GM23338 (cell line): ENCODE measurements around the gene LMO7. TPM values are rescaled to one million over a fixed set of nuclear protein-coding genes. Genes with fewer than 3 reads are reported as not detected.

ENCODE experiments used
- ATAC-seq: fragments of 200-7000 bp; cut with Tn5 transposase; 3 replicates; pipeline ENCODE4 v1.9.1; 2020
- DNase-seq: peaks from one replicate; pipeline ENCODE4 v3.0.0-alpha.2; 2015; ENCODE audit warnings: low spot score
- H2AFZ ChIP-seq: fragments of 200-600 bp; sonication (generic); 2 replicates; pipeline ENCODE4 v1.8.0; 2016; ENCODE audit warnings: antibody characterized with exemption, mild to moderate bottlenecking, moderate library complexity
- H3F3A ChIP-seq: fragments of 200-600 bp; sonication (generic); replicated peaks from 2 replicates; pipeline ENCODE4 v1.8.0; 2017; ENCODE audit warnings: antibody characterized with exemption, mixed run types, low read depth
- H3K27ac ChIP-seq: fragments of 200-600 bp; sonication (generic); 2 replicates; pipeline ENCODE4 v1.6.1; 2016; ENCODE audit warnings: low read depth
- H3K27me3 ChIP-seq: fragments of 200-600 bp; sonication (generic); 2 replicates; pipeline ENCODE4 v1.8.0; 2016; ENCODE audit warnings: mild to moderate bottlenecking, mixed run types, moderate library complexity; ENCODE audit not compliant: insufficient read depth
- H3K36me3 ChIP-seq: fragments of 200-600 bp; sonication (generic); 2 replicates; pipeline ENCODE4 v1.8.0; 2016; ENCODE audit warnings: mild to moderate bottlenecking; ENCODE audit not compliant: insufficient read depth
- H3K4me1 ChIP-seq: fragments of 200-600 bp; sonication (generic); 2 replicates; pipeline ENCODE4 v1.8.0; 2016; ENCODE audit warnings: mild to moderate bottlenecking, moderate library complexity; ENCODE audit not compliant: insufficient read depth
- H3K4me2 ChIP-seq: fragments of 200-600 bp; sonication (generic); 2 replicates; pipeline ENCODE4 v1.7.1; 2017; ENCODE audit warnings: mixed run types
- H3K4me3 ChIP-seq: fragments of 200-600 bp; sonication (generic); 2 replicates; pipeline ENCODE4 v1.6.1; 2016; ENCODE audit warnings: mixed run types
- H3K79me2 ChIP-seq: fragments of 200-600 bp; sonication (generic); replicated peaks from 2 replicates; pipeline ENCODE4 v1.8.0; 2017; ENCODE audit warnings: mild to moderate bottlenecking; ENCODE audit not compliant: insufficient read depth
- H3K9me2 ChIP-seq: fragments of 200-600 bp; sonication (generic); 2 replicates; pipeline ENCODE4 v1.8.0; 2017; ENCODE audit not compliant: insufficient read depth
- H4K20me1 ChIP-seq: fragments of 200-600 bp; sonication (generic); replicated peaks from 2 replicates; pipeline ENCODE4 v1.8.0; 2017; ENCODE audit warnings: mild to moderate bottlenecking; ENCODE audit not compliant: insufficient read depth
- H3K27ac Mint-ChIP-seq: 2 replicates; pipeline ENCODE4 v1.8.0; 2020; ENCODE audit warnings: inconsistent platforms, mild to moderate bottlenecking, moderate library complexity, mixed read lengths
- H3K27me3 Mint-ChIP-seq: 3 replicates; pipeline ENCODE4 v1.8.0; 2022; ENCODE audit warnings: low read depth, mild to moderate bottlenecking, moderate library complexity, mixed read lengths, inconsistent platforms; ENCODE audit not compliant: insufficient read depth, poor library complexity
- H3K36me3 Mint-ChIP-seq: 3 replicates; pipeline ENCODE4 v1.8.0; 2021; ENCODE audit warnings: low read depth, mild to moderate bottlenecking, inconsistent platforms, moderate library complexity, mixed read lengths
- H3K4me1 Mint-ChIP-seq: 3 replicates; pipeline ENCODE4 v1.8.0; 2020; ENCODE audit warnings: mild to moderate bottlenecking, inconsistent platforms, mixed read lengths
- H3K4me3 Mint-ChIP-seq: 3 replicates; pipeline ENCODE4 v1.8.0; 2021; ENCODE audit warnings: moderate library complexity, mild to moderate bottlenecking, inconsistent platforms, mixed read lengths
- H3K9me3 Mint-ChIP-seq: 3 replicates; pipeline ENCODE4 v1.8.0; 2020; ENCODE audit warnings: moderate library complexity, mild to moderate bottlenecking, inconsistent platforms, mixed read lengths
- CREB1 ChIP-seq: fragments of 250-450 bp; sonication (Bioruptor Pico); IDR thresholded peaks from 2 replicates; pipeline ENCODE4 v1.5.0; 2020; ENCODE audit warnings: low read depth, mild to moderate bottlenecking, moderate library complexity
- CTCF ChIP-seq, 2 experiments: fragments of 200-600 bp in 1 of 2; sonication (generic) in 1 of 2; conservative IDR thresholded peaks; 2 replicates each; pipeline versions ENCODE4 v1.5.1 to v1.6.1; 2016 to 2017; ENCODE audit warnings: antibody characterized with exemption in 2 of 2, low read depth in 2 of 2, mild to moderate bottlenecking in 2 of 2, moderate library complexity in 1 of 2
- EZH2 ChIP-seq: fragments of 200-600 bp; sonication (generic); IDR thresholded peaks from one replicate; pipeline ENCODE4 v1.8.0; 2017; ENCODE audit warnings: antibody characterized with exemption, mild to moderate bottlenecking, low read depth; ENCODE audit not compliant: unreplicated experiment
- JUNB ChIP-seq: IDR thresholded peaks from one replicate; pipeline ENCODE4 v1.6.1; 2016; ENCODE audit warnings: antibody characterized with exemption; ENCODE audit not compliant: unreplicated experiment
- NANOG ChIP-seq: IDR thresholded peaks from 2 replicates; pipeline ENCODE4 v1.6.1; 2016; ENCODE audit warnings: antibody characterized with exemption, borderline replicate concordance
- REST ChIP-seq: IDR thresholded peaks from one replicate; pipeline ENCODE4 v1.6.1; 2018; ENCODE audit warnings: antibody characterized with exemption; ENCODE audit not compliant: unreplicated experiment
- STAT1 ChIP-seq: IDR thresholded peaks from one replicate; pipeline ENCODE4 v1.6.1; 2016; ENCODE audit warnings: antibody characterized with exemption; ENCODE audit not compliant: unreplicated experiment
- ZNF114 ChIP-seq: fragments of 250-450 bp; sonication (Bioruptor Pico); IDR thresholded peaks from 2 replicates; pipeline ENCODE4 v1.5.0; 2020; ENCODE audit warnings: mild to moderate bottlenecking, moderate library complexity
- ZNF331 ChIP-seq: fragments of 250-450 bp; sonication (Bioruptor Pico); IDR thresholded peaks from 2 replicates; pipeline ENCODE4 v1.5.0; 2020; ENCODE audit warnings: low read depth, mild to moderate bottlenecking, moderate library complexity
- ZNF462 ChIP-seq: fragments of 250-450 bp; sonication (Bioruptor Pico); IDR thresholded peaks from 2 replicates; pipeline ENCODE4 v1.5.0; 2020; ENCODE audit warnings: mild to moderate bottlenecking, moderate library complexity
- polyA plus RNA-seq: library from polyadenylated mRNA; unstranded; fragments of >200 nt; fragmentation: Nextera tagmentation; extraction: Ambion mirVana; gene quantifications from 2 replicates; pipeline ENCODE4 v1.2.1, GENCODE V29; 2016
- total RNA-seq: library from RNA; depleted of rRNA; stranded (reverse); fragments of >200 nt; shearing (Covaris generic); gene quantifications from 2 replicates; pipeline ENCODE4 v1.2.3, GENCODE V29; 2014

Gene LMO7
- total and polyA plus RNA-seq, 2 experiments from 2014 or later = 22.3 to 26.9 TPM

GRCh38 chr13:75751350-75751749, 115.2 kb downstream of the LMO7 start:
- H3K4me3 Mint-ChIP-seq = no peak overlapping the region
- Histone ChIP-seq H3K79me2 (no peaks in the 10 kb centered on the region), H3K27me3 (no peaks in the 10 kb centered on the region), H3K36me3 (no peaks in the 10 kb centered on the region), H2AFZ (no peak overlapping the region), H3K27ac (no peak overlapping the region), H4K20me1 (no peaks in the 10 kb centered on the region), H3K4me2 (no peak overlapping the region), H3F3A (no peaks in the 10 kb centered on the region), H3K4me3 (no peak overlapping the region), H3K4me1 (no peaks in the 10 kb centered on the region), H3K9me2 (no peaks in the 10 kb centered on the region)
- peaks cover 10% of the 10 kb centered on the region for H3K9me3 Mint-ChIP-seq
- ATAC-seq (no peak), DNase-seq (no peak)
- peaks cover 2% of the 10 kb centered on the region; the same call in 1 of the 3 replicates for H3K4me1 Mint-ChIP-seq
- H3K36me3 Mint-ChIP-seq = peaks cover 18% of the 10 kb centered on the region; the same call in 2 of the 3 replicates
- H3K27ac Mint-ChIP-seq = no peak overlapping the region
- peaks cover 2% of the 10 kb centered on the region for H3K27me3 Mint-ChIP-seq
- TF ChIP-seq CREB1 (CRISPR knock-in tag) (no peak), NANOG (no peak), CTCF (conservative IDR thresholded peaks at IDR 0.05; ENCODE audit: low read depth in 2 of 2) (no peak), ZNF331 (CRISPR knock-in tag) (no peak)

- no peaks in the 10 kb centered on the region for H3K27me3 ChIP-seq
- no peaks in the 10 kb centered on the region for H3K36me3 ChIP-seq
- DNase-seq = no peak
- H3K4me1 ChIP-seq = no peaks in the 10 kb centered on the region
- no peak overlapping the region for H3K4me2 ChIP-seq
- no peak overlapping the region for H3K4me3 ChIP-seq
- no peak overlapping the region for H3K27ac ChIP-seq
- no peak overlapping the region for H3K4me3 Mint-ChIP-seq
- H3K36me3 Mint-ChIP-seq = peaks cover 18% of the 10 kb centered on the region; the same call in 2 of the 3 replicates
- no peaks in the 10 kb centered on the region for H4K20me1 ChIP-seq
- ATAC-seq = no peak
- H3K27me3 Mint-ChIP-seq = peaks cover 2% of the 10 kb centered on the region
- H3K9me2 ChIP-seq = no peaks in the 10 kb centered on the region
- no peak overlapping the region for H3K27ac Mint-ChIP-seq
- peaks cover 10% of the 10 kb centered on the region for H3K9me3 Mint-ChIP-seq
- H2AFZ ChIP-seq = no peak overlapping the region
- H3K79me2 ChIP-seq = no peaks in the 10 kb centered on the region
- H3F3A ChIP-seq = no peaks in the 10 kb centered on the region
- H3K4me1 Mint-ChIP-seq = peaks cover 2% of the 10 kb centered on the region; the same call in 1 of the 3 replicates
- TF ChIP-seq REST (no peak), JUNB (no peak), CREB1 (CRISPR knock-in tag) (no peak), ZNF462 (no peak), ZNF331 (CRISPR knock-in tag) (no peak), STAT1 (no peak), ZNF114 (no peak), EZH2 (no peak)
These were observed 116.7 kb downstream of the LMO7 start for GRCh38 chr13:75752826-75753225.
